ENCODE data around the gene TRIM67.
A peak's percentile ranks its signal among the peaks of the same experiment; 100 is the strongest.
"Not testable (repeated sequence)": the region's sequence is repeated elsewhere in the genome, so short reads cannot be mapped to it uniquely, and the experiment has no call there.

TRIM67 gene

DNA sequence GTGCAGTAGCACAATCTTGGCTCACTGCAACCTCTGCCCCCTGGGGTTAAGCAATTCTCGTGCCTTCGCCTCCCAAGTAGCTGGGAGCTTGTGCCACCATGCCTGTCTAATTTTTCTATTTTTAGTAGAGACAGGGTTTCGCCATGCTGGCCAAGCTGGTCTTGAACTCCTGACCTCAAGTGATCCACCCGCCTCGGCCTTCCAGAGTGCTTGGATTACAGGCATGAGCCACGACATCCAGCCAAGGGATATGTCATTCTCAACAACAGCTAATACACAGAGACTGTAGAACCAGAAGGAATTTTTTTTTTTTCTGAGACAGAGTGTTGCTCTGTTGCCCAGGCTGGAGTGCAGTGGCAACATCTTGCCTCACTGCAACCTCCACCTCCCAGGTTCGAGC is 3.7 kb upstream of the TRIM67 start:
- not testable (repeated sequence) for DNase-seq (ENCODE audit: low spot score)

DNA sequence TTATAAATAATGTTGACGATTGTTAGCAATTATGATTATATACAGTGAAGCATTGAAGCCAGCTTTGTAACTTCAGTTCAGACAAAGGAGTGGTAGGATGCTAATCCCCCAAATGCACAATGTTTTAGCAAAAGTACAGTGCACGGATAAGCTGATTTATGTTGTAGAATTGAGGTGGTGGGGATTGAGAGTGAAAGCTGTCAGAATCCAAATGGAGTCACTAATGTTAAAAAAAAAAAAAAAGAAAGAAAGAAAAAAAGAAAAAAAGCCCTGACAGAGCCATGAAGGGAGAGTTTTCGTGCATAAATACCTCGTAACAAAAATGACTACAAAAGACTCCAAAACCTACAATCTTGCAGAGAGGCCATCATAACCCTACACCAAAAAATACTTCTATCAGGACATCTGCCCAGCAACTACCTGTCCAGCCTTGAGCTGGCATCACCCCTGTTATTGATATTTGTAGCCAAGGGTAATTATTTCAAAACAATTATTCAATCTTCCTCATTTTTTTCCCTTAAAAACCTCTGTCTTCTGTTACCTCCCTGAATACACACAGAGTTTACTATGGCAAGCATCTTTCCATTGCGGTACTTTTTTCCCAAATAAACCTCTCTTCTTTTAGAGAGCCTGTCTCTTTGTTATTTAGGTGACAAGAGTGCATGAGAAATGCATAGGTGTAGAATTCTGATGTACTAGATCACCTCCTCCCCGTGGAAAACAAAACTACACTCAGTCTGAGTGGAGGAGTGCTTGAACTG is 2.5 kb upstream of the TRIM67 start:
- DNase-seq (ENCODE audit: low spot score), result no peak

DNA sequence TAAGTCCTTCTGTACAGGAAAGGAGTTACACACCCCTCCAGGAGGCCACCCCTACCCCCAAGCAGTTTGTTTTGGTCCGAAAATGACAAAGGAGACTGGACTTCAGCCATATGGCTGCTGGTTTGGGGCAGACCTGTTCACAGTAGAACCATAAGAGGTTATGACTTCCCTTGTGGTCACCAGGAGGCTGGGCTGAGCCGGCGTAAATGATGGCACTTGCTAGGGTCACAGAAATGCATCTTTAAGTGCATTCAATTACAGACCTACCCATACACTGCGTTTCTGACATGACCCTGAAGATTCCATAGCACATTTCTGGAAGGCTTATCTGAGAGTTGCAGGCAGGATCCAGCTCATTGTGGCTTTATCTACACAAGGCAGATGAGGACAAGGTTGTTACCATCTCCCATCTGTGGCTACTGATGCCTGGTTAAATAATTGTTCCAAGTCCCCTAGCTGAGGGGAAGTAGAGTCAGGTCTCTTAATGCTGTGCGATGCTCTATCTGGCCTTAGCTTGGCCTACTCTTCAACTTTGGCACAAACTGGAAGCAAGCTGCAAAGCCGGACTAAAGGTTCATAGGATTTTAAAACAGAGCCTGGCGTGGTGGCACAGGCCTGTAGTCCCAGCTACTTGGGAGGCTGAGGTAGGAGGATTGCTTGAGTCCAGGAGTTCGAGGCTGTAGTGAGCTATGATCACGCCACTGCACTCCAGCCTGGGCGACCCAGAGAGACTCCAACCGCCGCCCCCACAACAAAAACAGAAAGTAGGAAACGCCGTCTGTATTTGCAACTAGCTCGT is 1.7 kb upstream of the TRIM67 start:
- no peak for DNase-seq (ENCODE audit: low spot score)

DNA sequence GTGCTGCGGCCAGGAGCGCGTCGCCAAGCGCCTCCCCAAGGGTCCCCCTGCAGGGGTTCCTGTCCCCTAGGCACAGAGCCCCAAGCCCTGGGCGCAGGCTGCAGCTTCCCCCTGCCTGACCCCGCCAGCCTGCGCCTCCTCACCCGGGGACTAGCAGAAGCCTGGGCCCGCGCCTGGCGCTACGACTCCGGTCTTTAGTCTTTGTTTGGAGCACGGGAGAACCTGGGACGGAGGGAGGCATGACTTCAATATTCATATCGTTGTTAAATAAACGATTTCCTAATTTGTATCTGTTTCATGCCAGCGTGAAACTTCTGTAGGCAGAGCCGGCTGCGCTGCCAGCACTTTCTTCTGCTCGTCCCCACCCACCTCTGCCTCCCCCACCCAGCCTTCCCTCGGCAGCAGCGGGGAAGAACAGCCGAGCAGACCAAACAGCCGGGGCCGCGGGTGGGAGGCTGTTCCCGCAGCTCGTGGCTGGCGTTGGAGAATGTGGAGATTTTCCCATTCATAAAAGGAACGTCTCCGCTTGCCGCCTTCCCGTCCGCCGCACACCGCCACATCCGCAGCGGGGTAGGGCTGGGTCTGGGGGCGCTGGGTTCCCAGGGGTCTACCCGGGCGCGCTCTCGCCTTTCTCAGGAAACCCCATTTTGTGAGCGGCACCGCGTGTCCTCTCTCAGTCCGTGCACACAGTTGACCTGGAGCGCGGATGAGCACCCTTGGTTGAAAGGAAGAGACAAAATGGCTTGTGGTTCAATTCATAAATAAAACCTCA is 777 bp upstream of the TRIM67 start:
- no peak for DNase-seq (ENCODE audit: low spot score)

DNA sequence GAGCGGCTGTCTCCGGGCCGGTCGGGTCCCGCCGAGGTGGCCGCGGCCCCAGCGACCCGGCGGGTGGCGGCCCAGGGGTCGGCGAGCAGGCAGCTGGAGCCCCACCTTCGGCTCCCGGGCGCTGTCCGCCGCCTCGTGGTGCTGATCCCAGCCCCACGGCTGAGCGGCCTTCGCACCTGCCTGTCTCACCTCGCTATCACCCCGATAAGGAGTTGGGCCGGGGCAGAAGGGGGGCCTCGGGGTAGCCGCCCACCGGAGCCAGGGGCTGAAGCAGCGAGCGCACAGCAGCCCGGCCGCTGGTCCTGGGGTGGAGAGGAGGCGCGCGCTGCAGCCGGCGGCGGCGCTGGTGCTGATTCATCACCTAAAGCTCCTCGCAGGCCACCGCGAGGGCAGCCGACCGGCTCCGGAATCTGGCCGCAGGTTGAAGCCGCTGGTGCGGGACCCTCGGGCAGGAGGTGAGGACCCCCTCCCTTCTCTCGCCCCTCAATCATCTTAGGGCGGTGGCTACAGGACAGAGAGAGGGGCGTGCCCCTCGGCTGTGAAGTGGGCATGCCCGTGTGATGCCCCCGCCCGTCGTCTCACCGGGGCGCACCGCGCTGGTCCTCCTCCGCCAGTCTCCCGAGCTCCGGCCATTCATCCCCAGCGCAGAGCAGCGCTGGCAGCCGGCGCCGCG is 575 bp downstream of the TRIM67 start:
- DNase-seq (ENCODE audit: low spot score), result peak; percentile 81

DNA sequence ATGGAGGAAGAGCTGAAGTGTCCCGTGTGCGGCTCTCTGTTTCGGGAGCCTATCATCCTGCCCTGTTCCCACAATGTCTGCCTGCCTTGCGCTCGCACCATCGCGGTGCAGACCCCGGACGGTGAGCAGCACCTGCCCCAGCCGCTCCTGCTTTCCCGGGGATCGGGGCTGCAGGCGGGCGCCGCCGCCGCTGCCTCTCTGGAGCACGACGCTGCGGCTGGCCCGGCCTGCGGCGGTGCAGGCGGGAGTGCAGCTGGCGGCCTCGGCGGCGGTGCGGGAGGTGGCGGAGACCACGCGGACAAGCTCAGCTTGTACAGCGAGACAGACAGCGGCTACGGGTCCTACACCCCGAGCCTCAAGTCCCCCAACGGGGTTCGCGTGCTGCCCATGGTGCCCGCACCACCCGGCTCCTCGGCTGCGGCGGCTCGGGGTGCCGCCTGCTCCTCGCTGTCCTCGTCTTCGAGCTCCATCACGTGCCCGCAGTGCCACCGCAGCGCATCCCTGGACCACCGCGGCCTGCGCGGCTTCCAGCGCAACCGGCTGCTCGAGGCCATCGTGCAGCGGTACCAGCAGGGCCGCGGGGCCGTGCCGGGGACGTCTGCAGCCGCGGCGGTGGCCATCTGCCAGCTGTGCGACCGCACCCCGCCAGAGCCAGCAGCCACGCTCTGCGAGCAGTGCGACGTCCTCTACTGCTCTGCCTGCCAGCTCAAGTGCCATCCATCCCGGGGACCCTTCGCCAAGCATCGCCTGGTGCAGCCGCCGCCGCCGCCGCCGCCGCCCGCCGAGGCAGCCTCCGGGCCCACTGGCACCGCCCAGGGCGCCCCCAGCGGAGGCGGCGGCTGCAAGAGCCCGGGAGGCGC is 1.3 kb downstream of the TRIM67 start:
- DNase-seq (ENCODE audit: low spot score), result no peak

DNA sequence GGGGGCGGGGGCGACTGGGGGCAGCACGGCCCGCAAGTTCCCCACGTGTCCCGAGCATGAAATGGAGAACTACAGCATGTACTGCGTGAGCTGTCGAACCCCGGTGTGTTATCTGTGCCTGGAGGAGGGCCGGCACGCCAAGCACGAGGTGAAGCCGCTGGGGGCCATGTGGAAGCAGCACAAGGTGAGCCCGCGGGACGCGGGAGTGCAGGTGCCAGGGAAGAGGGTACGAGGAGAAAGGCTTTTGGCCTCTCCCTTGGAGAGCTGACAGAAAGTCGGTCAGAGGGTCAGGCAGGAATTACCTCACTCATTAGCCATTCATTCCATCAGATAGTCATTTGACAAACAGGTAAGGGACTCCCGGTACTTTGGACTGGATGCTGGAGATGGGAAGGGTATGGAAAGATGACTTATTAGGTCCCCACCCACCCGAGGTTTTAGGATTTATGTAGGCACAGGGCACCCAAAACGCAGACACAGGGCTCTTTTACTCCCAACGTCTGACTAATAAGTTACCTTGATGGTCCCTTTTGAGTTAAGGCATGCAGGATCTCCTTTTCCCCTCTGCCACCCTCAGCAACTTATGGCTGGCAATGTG is 2.1 kb downstream of the TRIM67 start:
- no peak for DNase-seq (ENCODE audit: low spot score)

DNA sequence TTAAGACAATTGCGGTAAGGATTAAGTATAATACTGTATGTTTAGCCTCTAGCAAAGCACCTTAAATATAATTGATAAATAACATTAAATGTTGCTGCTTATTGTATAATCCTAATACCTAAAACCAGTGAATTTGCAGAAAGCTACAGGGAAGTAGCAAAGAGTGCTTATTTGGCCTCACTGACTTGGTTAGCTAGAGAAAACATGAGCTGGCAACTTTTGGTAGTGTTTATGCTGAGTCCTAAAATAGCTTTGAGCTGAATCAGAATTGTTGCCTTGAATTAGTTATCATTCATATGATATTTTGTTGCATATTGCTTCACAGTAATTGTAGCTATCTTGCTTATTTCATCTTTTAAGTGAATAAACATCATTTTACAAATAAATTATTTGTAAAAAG is 3.5 kb downstream of the TRIM67 start:
- no peak for DNase-seq (ENCODE audit: low spot score)

DNA sequence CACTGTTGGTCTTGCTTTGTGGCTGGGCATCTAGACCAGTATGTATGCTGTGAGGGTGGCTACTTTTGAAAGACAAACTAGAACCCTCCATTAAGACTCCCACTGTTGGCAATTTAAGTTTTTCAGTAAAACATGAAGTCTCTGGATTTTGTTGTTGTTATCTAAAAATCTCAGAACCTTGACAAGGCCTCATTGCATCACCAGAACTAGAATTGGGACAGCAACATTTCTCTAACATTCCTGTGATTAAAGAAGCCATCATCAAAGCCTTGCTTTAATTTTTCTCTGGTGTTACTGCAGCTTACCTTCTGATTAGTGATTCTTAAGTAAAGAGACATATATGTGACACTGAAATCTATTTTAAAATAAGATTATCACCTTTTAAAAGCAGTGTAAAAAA is 4.5 kb downstream of the TRIM67 start:
- DNase-seq (ENCODE audit: low spot score), result no peak

DNA sequence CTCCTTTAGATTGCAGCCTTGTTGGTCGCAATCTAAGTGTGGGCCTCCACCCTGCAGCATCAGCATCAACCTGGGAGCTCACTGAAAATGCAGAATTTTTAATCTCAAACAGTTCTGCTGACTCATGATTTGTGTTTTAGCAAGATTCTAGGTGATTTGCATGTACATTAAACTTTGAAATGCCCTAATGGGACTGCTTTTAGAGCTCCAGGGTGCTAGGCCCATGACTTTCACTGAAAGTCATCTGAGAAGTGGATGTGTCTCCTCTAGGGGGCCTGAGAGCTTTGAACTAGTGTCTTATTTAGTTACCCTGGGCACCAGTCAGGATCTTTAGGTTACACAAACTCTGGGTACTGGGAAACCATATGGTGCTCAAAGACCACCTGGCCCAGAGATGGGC is 9.0 kb downstream of the TRIM67 start:
- DNase-seq (ENCODE audit: low spot score), result no peak

DNA sequence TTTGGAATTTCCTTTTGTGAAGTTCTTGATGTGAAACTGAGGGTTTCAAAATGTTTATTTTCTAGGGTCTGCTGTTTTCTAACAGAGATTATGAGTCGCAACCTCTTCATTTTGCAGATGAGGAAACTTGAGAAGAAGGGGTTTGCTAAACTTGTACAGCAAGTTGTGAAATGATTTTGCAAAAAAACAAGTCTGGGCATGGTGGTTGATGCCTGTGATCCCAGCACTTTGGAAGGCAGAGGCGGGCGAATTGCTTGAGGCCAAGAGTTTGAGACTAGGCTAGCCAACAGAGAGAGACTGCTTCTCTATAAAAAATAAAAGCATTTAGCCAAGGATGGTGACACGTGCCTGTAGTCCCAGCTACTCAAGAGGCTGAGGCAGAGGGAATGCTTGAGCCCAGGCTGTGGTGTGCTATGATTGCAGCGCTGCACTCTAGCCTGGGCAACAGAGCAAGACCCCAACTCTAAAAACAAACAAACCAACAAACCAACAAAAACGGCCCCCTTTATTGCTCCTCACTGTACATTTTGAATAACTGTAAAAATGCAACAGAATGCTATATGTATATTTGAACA is 9.9 kb downstream of the TRIM67 start:
- no peak for DNase-seq (ENCODE audit: low spot score)

DNA sequence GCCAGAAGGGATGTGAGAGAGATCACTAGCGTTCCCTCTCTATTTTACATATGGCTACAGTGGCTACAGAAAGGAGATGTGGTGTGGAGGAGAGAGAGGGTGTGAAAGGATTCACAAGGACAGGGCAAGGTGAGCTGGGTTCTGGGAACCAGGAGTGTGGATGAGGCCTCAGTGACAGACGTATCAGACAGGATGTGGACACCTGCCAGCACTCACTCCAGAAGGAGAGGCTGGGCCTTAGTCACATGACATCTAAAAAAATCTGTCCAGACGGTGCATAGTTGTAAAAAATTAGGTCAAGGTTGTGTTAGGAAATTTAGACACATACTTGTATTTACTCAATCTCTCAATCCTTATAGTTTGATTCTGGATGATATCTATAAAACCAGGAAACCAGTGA is 10.6 kb downstream of the TRIM67 start:
- DNase-seq (ENCODE audit: low spot score), result no peak

DNA sequence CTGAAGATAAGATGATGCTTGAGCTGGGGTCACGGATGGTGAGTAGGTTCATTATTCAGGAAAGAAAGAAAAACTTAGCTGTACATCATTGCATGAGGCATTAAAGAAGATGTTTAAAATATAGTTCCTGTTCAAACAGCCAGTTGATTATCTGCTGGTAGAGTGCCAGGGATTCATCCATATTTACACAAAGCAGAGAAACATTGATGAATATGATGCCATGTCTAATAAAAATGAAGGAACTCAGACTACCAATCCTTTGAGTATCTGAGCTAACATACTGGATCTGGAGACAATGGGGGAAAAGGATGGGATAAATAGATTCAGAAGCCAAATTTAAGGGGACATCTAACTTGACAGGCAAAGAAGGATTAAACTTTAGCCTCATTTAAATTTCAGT is 14.6 kb downstream of the TRIM67 start:
- no peak for DNase-seq (ENCODE audit: low spot score)

DNA sequence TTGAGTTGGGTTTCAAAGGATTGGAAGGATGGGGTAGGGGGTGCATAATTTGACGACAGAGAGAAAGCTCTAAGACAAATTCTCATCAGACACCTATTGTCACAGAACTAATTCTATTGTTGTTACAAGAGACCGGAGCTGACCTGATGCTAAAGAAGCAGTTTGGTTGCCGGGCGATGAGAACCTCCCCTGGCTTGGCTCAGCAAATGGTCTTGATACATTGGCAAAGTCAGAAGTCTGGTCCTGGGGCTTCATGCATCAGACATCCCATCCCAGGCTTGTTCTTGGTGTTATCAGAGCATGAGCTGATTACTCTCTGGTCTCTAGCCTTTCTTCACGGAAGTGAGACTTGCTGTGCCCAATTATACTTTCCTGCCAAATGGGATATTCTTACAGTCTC is 15.4 kb downstream of the TRIM67 start:
- DNase-seq (ENCODE audit: low spot score), result no peak

DNA sequence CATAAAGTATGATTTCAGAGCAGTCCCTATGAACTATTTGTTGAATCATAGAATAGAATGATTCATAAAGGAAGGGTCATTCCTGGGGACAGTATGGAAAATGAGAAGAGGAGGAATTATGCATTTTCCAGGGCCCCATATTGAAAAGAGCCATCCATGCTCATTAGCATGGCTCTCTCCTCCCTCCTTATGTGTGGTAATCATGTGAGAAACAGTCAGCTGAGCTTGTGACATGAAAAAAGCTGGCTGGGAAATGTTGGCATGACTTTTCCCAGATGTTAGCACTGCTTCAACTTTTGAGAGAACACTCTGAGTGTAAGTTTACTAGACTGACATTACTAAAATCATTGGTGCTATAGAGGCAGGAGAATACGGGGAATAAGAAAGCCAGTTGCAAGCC is 16.1 kb downstream of the TRIM67 start:
- DNase-seq (ENCODE audit: low spot score), result no peak

DNA sequence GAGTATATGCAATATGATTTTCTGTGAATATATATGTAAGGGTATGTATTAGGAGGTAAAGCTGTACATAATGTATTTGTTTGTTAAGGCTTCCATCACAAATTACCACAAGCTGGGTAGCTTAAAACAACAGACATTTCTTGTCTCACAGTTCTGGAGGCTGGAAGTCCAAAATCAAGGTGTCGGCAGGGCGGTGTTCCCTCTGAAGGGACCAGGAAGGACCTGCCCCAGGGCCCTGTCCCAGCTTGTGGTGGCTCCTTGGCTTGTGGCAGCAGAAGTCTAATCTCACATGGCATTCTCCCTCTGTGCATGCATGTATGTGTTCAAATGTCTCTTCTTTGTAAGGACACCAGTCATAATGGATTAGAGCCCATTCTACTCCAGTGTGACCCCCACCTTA is 17.1 kb downstream of the TRIM67 start:
- no peak for DNase-seq (ENCODE audit: low spot score)

DNA sequence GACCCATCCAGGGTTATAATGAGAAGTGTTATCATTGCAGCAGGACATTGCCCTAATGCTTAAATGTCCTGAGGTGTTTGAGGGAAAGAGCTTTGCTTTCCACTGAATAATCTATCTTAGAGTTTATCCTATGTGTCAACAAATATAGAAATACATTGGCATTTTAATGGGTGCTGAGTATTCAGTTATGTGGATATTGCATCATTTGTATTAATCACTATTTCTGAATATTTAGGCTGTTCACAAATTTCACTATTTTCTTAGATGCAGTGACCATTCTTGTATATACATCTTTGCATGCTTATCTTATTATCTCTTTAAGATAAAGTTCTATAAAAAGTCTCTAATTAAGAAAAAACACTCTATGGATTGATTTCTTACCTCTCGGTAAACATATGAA is 18.2 kb downstream of the TRIM67 start:
- DNase-seq (ENCODE audit: low spot score), result no peak

DNA sequence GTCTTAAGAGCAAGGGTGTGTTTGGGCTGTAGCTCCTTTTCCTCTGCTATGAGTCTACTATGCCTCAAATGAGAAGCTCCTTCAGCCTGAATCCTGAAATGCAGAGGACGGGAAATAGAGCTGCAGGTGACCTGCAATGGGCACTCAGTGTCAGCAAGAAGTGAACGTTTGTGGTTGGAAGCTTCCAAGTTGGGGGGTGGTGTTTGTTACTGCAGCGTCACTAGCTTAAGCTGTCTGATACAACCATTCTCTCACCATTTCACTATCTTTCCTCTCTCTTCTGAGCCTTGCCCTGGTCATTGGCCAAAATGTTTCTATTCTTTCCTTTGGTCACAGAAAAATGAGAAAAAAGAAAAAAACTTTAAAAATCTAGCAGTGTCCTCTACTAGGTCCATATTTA is 19.4 kb downstream of the TRIM67 start:
- DNase-seq (ENCODE audit: low spot score), result no peak

DNA sequence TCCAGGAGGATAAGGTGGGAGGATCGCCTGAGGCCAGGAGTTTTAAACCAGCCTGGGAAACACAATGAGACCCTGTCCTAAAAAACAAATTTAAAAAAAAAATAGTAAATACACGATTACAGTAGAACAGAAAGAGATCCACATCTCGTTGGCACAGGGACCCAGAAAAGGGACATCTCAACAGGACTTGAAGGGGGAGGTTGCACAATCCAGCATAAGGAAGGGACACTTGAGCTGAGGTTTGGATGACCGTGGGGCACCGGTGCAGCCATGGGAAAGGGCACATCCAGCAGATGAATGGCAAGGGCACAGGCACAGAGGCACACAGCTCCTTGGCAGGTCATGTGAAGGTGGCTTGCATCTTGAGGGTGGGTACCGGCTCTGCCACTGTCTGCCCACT is 20.5 kb downstream of the TRIM67 start:
- no peak for DNase-seq (ENCODE audit: low spot score)

Data from AG20443 (cell line).